Measurements from ENCODE around the gene NR2F1-AS1.
"Not testable (repeated sequence)": the region's sequence is repeated elsewhere in the genome, so short reads cannot be mapped to it uniquely, and the experiment has no call there.

The NR2F1-AS1 gene

DNA sequence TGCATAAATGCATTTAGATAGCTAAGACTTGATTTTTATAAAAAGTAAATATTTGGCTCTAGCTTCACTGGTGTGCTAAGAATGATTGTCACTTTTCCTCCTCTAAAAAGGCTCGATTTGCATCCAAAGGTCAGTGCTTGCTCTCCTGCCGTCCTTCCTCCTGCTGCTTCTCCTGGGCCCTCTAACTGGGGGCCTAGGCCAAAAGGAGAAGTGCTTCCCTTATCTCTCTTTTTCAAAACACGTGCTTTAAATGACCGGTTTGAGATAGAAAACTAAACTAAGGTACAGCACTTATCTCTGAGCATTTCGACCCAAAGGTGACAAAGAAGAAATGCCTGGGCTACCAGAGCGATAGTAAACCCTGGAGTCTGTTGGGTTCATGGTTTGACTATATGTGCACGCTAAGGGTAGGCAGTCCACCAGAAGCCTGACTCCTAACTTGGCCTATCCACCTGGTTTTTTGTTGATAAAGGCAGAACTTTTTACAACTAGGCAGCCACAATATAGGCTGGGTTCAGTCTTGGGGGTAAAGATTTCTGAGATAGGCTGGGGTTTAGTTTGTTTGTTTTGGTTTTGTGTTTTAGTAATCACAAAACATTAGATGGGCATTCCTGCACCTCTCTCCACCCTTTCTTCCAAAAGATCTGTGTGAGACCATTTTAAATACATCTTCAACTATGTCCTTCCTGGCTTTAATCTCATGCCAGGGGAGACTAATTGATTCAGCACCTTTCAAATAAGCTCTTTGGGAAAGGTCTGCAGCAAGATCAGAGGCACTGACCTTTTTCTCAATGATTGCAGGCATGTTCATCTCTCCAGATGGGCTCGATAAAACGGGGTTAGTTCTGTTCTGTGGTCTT lies 3.8 kb downstream of the NR2F1-AS1 start:
- DNase-seq (ENCODE audit: low read depth), result no peak

DNA sequence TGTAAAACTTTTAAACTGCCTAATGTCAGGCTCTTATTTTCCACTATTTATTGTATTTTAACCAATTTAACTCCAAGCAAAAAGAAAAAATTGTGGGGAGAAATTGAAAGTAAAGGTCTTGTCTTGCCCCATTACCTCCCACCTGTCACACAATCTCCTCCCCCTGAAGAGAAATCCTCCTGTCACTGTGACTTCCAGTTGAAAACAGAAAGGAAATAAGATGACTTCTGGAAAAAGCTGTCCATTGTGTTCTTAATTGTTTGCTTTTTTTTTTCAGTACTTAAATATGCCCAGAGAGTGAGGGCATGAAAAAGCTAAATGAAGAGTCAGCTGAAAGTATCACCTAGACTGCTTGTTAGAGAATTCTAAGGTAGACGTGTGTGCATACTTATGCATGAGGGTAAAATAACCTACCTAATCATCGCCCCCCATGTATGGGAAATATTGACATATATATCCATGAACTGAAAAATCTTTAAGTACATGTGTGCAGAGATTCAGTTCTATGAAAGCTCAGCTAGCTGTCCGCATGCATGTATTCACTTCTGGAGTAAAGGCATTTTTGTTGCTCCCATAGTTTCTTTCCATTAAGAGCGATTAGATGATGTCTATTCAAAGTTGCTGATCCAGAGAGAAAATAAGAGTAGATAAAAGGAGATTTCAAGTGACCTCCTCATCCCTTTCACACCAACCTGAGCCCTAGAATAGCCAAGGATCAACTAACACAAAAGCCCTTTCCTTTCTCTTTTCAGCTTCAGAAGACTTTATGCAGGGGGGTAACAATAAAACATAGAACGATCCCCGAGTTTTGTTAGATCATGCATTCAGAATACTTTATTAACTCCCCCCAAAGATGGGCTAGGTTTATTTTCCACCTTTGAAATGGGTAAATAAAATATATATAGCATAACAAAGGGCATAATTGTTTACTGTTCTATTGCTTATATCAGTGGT lies 5.3 kb downstream of the NR2F1-AS1 start:
- DNase-seq (ENCODE audit: low read depth), result no peak

DNA sequence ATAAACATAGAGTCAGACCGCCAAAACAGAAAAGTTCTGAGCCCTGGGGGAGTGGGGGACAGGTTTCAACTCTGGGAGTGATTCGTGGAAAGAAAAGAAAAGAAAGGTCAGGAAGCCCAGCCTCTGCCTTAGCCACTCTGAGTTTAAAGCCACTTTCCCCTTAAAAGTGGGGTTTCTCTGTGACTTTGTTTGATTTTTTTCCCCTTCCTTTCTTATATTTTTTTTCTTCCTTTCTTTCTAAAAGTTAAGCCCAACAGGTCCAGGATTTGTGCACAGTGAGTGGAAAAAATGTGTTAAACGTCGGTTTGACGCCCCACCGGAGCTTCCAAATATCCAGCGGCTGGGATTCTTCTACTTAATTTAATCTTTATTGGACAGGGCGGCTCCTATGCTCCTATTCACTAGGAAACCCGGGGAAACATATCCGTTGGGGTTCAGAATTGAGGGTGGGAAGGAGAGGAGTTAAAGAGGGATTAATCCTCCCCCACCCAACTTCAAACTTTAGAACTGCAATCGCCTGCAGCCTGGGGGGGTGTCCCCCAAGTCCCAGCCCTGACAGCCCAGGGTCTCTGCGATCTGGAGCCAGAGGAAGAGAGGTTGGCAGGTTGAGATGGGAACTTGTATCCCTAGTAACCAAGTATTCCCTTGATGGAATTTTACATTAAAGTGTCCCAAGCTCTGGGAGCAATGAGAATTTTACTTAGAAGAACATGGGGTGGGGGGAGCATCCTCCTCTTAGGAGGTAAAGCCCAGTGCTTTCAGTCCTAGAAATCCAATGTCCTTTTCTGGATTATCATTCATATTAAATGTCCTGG lies 6.3 kb downstream of the NR2F1-AS1 start:
- DNase-seq (ENCODE audit: low read depth), result no peak

DNA sequence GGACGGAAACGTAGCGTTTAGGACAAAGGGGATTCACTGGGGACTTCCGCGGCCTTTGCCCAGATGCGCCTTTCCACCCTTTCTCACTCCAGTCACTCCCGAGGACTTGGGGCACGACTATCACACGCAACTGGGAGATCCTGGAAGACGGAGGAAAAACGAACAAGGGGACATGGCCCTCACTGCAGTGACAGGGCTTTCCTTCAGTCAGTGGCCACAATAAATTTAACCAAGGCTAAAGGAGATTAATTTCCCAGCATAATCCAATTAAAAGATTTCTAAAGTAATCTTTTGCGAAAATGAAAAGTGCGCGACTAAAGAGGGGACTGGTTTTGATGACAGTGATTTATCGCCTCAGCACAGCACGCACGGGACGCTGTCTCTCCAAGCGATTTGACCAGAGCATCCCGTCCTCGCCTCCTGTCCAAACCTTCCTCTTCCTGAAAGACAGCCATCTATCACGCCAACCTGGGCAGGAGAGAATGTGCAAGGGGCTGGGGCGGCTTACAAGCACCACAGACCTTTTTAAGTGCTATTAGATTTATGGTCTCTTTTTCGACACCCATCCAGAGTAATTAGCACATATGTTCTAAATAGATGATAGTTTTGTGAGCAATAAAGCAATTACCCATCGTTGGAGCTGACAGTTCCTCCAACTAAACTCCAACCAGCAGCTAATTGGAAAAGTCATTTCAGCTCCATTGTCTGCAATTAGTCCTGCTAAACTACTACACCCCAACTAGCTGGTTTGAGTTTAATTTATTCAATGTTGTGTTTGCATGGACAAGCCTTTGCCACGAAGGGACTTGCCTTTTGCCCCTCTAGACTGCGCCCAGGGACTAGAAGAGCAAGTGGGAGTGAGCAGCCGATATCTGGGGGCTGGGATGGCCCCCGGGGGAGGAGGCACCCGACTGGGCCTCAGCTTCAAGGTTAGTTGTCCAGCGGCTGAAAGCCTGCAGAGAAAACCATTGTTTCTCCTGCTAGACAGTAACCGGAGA lies 7.4 kb downstream of the NR2F1-AS1 start:
- DNase-seq (ENCODE audit: low read depth), result no peak

DNA sequence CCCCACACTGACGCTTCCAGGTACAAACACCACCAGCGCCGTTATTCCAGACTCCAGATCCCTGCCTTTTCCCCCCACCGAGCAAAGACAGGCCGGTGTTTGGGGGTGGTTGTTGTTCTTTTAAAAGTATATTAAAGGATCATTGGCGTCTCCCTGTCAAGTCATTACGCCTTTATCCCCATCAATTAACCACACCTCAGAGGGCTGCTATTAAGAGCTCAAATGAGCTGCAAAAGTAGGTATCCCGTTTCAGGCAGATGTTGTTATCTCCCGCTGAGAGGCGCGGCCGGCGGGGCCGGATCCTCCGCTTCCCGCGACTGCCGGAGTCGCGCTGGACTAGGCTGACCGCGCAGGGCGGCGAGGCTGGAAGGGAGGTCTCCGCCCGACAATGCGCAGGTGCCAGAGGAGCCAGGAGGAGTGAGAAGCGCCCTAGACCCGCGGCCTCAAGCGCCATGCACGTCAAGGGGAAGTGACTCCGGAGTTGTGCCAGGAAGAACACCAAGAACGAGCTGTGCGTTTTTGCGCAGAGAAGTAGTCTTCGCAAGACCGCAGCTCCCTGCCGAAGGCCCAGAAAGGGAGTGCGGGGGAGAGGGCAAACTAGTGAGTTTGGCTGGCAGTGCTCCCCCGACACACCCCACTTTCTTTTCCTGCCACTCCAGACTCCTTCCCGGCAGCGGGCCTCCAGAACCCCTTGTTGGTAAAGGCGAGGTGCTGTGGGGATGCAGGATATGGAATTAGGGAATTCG lies 8.2 kb downstream of the NR2F1-AS1 start:
- no peak for DNase-seq (ENCODE audit: low read depth)

DNA sequence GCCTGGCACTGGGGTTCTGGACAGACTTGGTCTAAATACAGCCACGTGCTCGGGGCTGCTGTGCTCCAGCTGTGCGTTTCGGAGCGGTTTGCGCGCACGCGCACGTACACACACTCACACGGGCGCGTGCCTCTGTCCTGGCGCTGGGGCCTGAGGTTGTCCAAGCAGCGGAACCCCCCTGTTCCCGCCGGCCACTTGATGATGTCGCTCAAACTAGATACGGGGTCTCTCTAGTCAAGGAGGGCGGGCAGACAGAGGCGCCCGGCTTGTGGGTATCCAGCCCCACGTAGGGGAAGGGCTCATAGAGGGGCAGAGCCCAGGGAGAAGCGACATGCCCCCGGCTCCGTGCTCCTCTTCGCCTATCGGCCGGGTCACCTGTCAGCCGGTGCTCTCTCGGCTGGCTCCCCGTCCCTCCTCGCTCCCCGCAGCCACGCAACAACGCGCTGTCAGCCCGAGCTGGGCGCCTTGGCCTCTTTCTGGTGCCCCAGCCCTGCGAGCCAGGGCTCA lies 8.9 kb downstream of the NR2F1-AS1 start:
- no peak for DNase-seq (ENCODE audit: low read depth)

DNA sequence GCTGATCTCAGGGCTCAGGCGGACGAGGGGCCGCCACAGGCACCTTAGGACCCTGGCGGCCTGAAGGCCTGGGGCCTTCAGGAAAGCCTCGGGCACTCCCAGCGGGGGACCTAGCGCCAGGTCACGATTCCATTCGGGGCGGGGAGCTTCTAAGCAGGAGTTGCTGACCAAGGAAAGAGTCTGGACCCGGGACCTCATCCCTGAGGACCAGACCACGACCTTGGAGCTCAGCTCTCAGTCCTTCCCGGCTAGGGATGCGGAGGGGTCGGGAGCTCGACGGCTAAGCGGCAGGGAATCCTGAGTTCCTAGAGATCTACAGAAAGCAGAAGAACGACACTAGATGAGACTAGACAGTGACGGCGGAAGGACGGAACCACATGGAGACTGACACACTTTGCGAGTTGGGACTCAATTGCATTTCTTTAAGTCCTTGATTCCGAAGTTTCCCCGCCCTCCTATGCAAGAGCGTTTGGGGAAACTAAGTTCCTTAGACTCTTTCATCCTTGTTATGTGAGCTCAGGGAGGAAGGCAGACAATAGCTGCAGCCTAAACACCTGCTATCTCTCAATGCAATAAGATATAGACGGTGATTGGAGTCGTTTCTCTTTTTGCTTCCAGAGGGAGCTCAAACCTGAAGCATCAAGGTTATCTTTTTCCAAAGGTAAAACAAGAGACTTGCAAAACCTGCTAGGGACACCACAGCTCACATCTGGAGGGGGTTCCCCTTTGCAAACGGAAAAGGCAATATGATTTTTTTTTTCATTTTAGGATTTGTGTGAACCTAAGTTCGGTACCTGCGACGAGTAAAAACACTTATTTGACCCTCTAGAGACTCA lies 9.7 kb downstream of the NR2F1-AS1 start:
- DNase-seq (ENCODE audit: low read depth), result no peak

DNA sequence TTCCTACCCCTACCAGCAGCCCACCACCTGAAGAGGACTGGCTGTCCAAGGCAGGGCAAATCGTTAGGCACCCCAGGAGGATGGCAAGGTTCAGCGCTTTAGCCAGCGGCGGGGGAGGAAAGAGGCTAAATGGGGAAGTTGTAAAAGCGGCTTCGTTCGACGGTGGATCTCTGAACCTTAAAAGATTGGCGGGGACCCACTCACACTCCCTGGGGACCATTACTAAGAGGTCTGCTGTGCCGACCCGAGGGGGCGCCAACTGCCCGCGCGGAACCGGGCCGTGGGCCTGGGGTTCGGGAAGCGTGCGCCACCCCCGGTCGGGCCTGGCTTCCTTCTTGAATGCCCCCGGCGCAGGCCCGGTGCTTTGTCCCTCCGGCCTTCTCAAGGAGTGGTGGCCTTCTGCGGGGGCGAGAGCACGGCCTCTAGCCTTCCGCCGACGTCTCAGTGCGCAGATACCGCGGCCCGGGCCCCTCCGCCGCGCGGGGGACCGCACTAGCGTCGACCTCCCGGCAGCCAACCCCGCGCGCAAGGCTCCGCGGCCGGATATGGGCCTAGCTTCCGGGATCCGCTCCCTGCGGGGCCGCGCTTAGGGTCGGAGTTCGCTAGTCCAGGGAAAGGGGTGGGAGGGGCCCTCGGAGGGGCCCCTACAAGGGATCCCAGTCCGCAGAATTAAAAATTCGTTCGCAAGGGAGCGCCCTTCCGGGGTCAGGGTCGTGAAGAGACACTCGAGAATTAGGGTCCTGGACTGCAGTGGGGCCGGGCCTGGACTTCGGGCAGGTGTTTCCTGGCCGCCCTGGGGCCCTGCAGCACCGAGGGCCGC lies 10.5 kb downstream of the NR2F1-AS1 start:
- DNase-seq (ENCODE audit: low read depth), result no peak

DNA sequence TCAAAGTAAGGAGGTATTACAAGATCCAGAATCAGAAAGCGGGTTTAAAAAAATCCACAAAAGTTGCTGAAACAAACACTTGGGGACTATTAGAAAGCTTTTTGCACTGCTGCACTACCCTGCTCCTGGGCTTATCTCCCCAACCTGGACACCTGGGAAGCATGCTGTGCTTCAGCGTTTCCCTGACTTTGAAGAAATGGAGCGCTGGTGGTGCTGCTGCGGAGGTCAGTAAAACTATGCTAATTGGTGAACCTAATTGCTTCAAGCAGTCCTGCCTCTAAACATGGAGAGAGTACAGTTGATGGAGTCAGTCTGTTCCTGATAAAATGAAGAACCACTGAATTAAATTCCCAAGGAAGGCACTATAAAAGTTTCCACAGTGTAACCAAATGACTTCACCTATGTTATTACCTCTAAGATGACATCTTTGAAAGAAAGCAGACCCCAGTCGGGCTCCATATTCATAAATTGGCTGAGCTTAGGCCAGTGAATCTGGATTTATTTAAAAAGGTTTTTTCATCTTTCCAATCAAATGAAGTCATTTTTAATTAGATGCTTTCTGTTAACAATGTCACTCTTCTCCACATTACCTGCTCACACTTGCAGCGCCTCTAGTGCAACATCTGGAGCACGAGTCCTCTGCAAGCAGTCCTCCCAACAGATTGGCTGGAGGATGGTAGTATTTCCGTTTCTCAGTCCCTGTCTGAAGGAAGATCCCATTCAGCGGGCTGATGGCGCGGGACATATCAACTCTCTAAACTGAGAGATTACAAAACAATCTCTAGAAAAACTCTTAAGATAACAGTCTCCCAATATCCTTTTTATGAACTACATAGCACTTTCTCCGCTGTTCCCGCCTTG lies 11.5 kb downstream of the NR2F1-AS1 start:
- DNase-seq (ENCODE audit: low read depth), result no peak

DNA sequence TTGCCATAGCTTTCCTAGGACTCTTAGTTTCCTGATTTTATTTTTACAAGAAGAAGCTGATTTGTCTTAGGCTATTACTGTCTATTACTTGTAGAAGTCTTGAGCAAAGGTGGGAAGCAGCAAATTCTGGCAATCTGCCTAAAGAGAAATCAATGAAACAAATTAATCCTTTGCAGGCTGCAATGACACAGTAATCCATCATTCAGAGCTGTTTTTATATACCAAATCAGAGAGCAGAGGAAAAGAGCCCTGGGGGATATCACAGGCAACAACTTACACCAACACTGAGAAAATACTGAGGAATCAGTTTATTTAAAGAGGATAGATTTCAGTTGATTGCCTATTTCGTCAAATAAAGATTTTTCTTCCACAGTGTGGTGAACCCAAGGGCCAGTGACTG lies 13.6 kb downstream of the NR2F1-AS1 start:
- no peak for DNase-seq (ENCODE audit: low read depth)

DNA sequence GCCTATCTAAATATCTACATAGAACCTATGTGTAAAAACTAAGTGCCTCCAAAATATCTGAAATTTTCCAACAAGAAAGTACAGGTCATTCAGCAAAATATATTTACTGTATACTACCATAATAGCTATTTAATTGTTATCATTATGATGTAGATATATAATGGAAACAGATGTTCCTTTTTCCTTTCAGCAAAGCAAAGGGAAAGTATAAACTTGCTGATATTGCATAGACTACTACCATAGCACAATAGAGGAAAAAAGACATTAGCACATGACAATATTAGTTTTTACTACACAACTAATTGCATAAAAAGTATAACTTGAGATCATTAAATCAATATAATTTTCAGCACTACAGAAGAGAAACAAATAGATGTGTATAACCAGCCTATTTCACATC lies 14.9 kb downstream of the NR2F1-AS1 start:
- no peak for DNase-seq (ENCODE audit: low read depth)

DNA sequence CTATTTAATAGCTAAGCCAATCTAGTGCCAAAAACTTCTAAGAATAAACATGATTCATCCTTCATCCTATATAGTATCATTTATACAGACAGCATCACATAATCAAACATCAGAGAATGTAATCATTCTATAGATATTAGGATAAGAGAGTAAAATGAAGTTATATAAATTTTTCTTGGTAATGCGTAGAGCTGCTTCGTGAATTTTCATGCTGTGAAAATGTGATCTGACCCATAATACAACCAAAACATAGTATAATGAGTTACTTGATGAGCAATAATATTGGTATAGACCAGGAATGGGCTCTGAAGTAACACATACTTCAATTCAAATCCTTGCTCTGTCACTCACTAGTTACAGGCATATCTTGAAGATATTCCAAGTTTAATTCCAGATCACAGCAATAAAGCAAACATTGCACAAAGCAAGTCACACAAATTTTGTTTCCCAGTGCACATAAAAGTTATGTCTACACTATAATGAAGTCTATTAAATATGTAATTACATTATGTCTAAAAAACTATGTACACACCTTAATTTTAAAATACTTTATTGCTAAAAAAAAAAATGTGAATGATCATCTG lies 23.9 kb downstream of the NR2F1-AS1 start:
- no peak for DNase-seq (ENCODE audit: low read depth)

DNA sequence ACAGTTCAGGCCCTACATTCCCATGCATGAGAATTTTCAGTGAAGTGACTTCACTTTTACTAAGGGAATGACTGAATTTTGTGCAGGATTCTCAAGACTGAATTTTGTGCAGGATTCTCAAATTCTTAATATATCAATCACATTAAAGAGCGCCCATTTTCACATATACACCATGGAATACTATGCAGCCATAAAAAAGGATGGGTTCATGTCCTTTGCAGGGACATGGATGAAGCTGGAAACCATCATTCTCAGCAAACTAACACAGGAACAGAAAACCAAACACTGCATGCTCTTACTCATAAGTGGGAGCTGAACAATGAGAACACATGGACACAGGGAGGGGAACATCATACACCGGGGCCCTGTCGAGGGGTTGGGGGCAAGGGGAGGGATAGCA lies 31.4 kb downstream of the NR2F1-AS1 start:
- DNase-seq (ENCODE audit: low read depth), result not testable (repeated sequence)

DNA sequence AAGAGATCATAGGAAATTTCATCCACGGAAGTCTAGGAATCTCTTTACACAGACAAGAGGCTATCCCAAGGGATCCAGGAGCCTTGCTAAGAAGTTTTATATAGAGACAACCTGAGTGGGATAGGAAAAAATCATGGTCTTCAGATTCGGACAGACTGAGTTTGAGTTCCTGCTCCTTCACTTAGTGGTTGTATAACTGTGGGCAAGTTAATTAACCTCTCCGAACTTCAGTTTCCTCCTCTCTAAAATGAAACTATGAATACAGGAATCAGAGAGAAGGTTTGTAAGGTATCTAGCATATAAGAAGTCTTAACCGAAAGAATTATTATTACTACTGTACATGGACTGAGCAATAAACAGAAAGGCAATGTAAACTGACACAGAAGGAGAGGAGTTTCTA lies 35.1 kb downstream of the NR2F1-AS1 start:
- no peak for DNase-seq (ENCODE audit: low read depth)

DNA sequence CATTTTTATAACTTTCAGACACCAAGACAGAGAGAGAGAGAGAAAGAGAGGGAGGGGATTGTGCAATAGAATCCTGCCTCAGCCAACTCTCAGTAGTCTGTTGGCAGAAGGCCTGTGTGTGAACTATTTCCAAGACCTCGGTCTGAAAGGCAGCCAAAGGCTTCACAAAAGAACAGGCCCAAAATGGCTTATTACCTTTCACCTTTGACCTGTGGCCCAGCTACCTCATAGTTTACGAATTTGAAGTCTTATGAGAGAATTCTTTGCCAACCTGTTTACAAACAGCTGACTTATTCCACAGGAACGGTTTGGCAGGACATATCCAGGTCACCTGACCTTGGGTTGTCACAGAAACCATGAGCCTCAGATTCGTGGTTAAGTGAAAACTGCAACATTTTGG lies 48.6 kb downstream of the NR2F1-AS1 start:
- peak; percentile 57 for DNase-seq (ENCODE audit: low read depth)

DNA sequence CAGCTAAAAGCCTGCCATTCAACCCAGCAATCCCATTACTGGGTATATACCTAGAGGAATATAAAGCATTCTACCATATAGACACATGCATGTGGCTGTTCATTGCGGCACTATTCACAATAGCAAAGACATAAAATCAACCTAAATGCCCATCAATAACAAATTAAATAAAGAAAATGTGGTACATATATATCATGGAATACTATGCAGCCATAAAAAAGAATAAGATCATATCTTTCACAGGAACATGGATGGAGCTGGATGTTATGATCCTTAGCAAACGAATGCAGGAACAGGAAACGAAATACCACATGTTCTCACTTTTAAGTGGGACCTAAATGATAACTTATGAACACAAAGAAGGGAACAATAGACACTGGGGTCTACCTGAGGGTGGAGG lies 59.2 kb downstream of the NR2F1-AS1 start:
- DNase-seq (ENCODE audit: low read depth), result not testable (repeated sequence)

DNA sequence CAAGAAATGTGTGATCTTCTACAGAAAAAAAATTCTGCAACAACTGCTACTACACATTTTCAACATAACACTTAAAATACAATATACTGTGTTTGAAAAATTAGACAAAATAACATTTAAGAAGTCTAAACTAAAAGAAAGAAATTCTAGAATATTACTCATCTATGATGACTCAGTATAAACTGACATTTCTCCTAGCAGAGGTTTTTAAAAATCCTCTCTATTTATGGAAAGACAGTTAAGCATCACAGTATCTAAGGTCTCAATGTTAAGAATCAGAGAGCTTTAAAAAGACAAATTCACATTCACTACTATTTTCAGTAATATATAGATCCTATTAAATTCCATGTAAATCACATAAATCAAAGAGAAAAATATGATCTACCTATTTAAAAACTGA lies 61.3 kb downstream of the NR2F1-AS1 start:
- DNase-seq (ENCODE audit: low read depth), result no peak

Data from HS-5 (cell line).